Measurements from ENCODE around the gene CHD9. TPM values are rescaled to one million over a fixed set of nuclear protein-coding genes. Genes with fewer than 3 reads are reported as not detected.

Gene CHD9
- total RNA-seq, 1 experiment from 2014 or later: 18.9 TPM

GRCh38 chr16:53341792-53342191 is 287.0 kb downstream of the CHD9 start:
- Histone ChIP-seq H3K4me2 (ENCODE audit: low read length) (no peak overlapping the region), H3K9me2 (ENCODE audit: insufficient read depth) (no peaks in the 10 kb centered on the region), H3K9ac (ENCODE audit: low read length) (no peak overlapping the region), H3K4me3 (replicated peaks in 1 of 2; ENCODE audit: low read depth in 1 of 2, low read length in 2 of 2) (no peak overlapping the region), H3K9me3 (ENCODE audit: control insufficient read depth in 1 of 2, insufficient read depth in 1 of 2, low read depth in 1 of 2, low read length in 2 of 2) (no peaks in the 10 kb centered on the region), H3K4me1 (ENCODE audit: control insufficient read depth in 1 of 2, insufficient read depth in 2 of 2, low read length in 2 of 2) (no peaks in the 10 kb centered on the region), H3K27ac (ENCODE audit: low read depth, low read length) (no peak overlapping the region), H3K79me2 (ENCODE audit: insufficient read depth, low read length) (no peaks in the 10 kb centered on the region), H2AFZ (ENCODE audit: low read depth, low read length, poor library complexity, severe bottlenecking) (no peak overlapping the region), H3K27me3 (ENCODE audit: insufficient read depth, low read length) (no peaks in the 10 kb centered on the region), H4K20me1 (ENCODE audit: insufficient read depth) (no peaks in the 10 kb centered on the region), H3K36me3 (ENCODE audit: control insufficient read depth in 1 of 2, insufficient read depth in 2 of 2, low read length in 2 of 2) (no peaks in the 10 kb centered on the region)
- no peak for TF ChIP-seq YY1 (IDR thresholded peaks at IDR 0.05; ENCODE audit: extremely low read depth, insufficient replicate concordance, low read depth, low read length)
- no peak for TF ChIP-seq CBX3 (IDR thresholded peaks at IDR 0.05; ENCODE audit: low read depth)
- TF ChIP-seq FOSL1 (IDR thresholded peaks at IDR 0.05; ENCODE audit: low read depth): no peak
- no peak for TF ChIP-seq SIN3A (IDR thresholded peaks at IDR 0.05; ENCODE audit: low read depth)
- no peak for TF ChIP-seq SP1 (IDR thresholded peaks at IDR 0.05; ENCODE audit: low read depth)
- no peak for TF ChIP-seq SRF (IDR thresholded peaks at IDR 0.05; ENCODE audit: low read depth)
- no peak for TF ChIP-seq MAX (IDR thresholded peaks at IDR 0.05)
- TF ChIP-seq EGR1 (IDR thresholded peaks at IDR 0.05; ENCODE audit: low read depth): no peak
- no peak for TF ChIP-seq ZFX (IDR thresholded peaks at IDR 0.05)
- TF ChIP-seq RAD21 (IDR thresholded peaks at IDR 0.05; ENCODE audit: low read depth): no peak
- no peak for TF ChIP-seq ELF1 (IDR thresholded peaks at IDR 0.05; ENCODE audit: borderline replicate concordance, low read depth)
- TF ChIP-seq POLR2AphosphoS5 (IDR thresholded peaks at IDR 0.05; ENCODE audit: low read depth, low read length): no peak
- no peak for TF ChIP-seq CEBPB (IDR thresholded peaks at IDR 0.05; ENCODE audit: low read depth)
- TF ChIP-seq REST (IDR thresholded peaks at IDR 0.05; ENCODE audit: low read depth): no peak
- no peak for TF ChIP-seq CTCF (IDR thresholded peaks at IDR 0.05 in 2 of 3, conservative IDR thresholded peaks at IDR 0.05 in 1 of 3; ENCODE audit: borderline replicate concordance in 1 of 3, insufficient read depth in 1 of 3, low read depth in 2 of 3, low read length in 2 of 3)
- no peak for TF ChIP-seq ATF3 (IDR thresholded peaks at IDR 0.05)
- no peak for TF ChIP-seq ZNF274 (IDR thresholded peaks at IDR 0.05; ENCODE audit: low read depth, low read length)
- no peak for TF ChIP-seq POLR2A (IDR thresholded peaks at IDR 0.05; ENCODE audit: borderline replicate concordance, extremely low read depth, insufficient read depth, insufficient read length)
- no peak for TF ChIP-seq EZH2 (IDR thresholded peaks at IDR 0.05)
- no peak for TF ChIP-seq ZBTB33 (IDR thresholded peaks at IDR 0.05; ENCODE audit: extremely low read depth, insufficient replicate concordance, low read length)
- ATAC-seq (no peak), DNase-seq (ENCODE audit: low read depth, low spot score) (no peak)
- CTCF ChIA-PET: no interaction called here
- RAD21 ChIA-PET (ENCODE audit: low non-redundant PET in 1 of 2, low total read pairs in 2 of 2, uncharacterized antibody in 2 of 2, unreplicated experiment in 2 of 2): no interaction called here
- intact Hi-C loops (cut with micrococcal nuclease): no loop called here
- POLR2A ChIA-PET: no interaction called here
- BruUV-seq (replicated peaks): no TSS peak

Measured in HCT116 (cell line).